HG02884 (cell line): ENCODE data around the gene ASAP2.

Experiments
- ATAC-seq: cut with Tn5 transposase; IDR thresholded peaks from one replicate; pipeline ENCODE4 v1.9.1; 2021; ENCODE audit warnings: mild to moderate bottlenecking, moderate library complexity; ENCODE audit not compliant: unreplicated experiment

Gene ASAP2

DNA sequence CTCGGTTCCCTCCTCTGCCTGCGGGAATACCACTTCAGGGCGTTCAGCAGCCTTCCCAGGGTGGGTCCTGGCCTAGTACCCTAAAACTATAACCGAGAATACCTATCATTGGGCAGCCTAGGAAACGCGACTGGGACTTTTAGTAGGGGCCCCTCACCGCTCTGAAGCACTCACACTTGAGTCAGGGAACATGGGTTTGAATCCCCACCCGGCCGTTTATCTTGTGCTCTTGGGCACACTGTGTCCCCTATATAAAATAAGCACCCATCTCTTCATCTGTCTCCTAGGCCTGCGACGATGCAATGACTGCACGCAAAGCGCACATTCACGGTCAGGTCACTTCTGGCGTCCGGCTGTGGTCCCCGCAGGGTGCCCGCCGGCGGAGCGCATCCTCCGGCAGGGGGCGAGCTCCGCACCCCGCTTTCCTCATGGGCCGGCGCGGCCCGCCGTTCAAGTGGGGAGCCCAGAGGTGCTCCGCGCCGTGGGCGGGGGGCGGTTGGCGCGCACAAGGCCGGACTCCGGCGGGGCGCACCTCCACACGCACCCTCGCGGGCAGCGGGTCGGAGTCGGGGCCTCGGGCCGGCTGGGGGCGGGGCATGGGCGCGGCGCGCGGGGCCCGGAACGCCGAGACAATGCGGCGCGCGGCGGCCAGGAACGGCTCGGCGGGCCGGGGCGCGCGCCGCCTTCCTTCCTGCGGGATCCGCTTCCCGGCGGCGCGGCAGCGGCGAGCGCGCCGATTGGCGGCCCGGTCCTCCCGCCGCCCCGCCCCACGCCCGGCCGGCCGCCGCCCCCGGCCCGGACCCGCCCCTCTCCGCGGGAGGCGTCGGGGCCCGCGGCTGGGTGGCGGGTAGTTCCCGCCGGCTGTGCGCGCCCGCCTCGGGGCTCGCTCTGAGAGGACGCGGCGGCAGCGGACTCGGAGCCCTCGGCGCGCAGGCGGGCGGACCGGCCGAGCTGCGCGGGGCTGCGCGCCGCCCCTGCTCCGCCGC lies at the start of gene ASAP2:
Gene ASAP2, plus strand, starts transcription at position 850 of the 986 bp plus-strand sequence. CDS start 293 bp downstream, outside the sequence.
- ATAC-seq, result no peak

DNA sequence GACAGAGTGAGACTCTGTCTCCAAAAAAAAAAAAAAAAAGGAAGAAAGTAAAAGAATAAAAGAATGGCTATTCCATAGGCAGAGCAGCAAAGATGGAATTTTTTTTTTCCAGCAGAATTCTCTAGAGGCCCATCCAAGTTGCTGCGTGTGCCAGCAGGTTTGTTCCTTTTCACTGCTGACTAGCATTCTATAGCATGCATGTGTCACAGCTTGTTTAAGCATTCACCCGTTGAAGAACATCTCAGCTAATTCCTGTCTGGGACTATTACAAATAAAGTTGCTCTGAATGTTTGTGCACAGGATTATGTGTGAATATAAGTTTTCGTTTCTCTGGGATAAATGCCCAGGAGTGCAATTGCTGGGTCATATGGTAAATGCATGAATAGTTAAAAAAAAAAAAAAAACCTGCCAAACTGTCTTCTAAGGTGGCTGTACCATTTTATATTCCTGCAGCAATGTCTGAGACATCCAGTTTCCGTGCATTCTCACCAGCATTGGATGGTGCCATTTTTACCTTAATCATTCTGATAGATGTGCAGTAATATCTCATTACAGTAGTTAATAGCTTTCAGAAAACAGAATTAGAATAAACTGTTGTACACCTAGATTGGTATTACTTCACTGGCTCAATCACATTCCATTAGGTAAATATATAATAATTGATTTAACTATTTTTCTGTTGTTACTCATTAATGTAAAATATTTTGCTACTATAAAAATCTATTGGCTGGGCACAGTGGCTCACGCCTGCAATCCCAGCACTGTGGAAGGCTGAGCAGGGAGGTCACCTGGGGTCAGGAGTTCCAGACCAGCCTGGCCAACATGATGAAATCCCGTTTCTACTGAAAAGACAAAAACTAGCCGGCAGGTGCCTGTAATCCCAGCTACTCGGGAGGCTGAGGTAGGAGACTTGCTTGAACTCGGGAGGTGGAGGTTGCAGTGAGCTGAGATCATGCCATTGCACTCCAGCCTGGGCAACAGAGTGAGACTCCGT lies 47.5 kb upstream of the ASAP2 start:
- ATAC-seq, result no peak

DNA sequence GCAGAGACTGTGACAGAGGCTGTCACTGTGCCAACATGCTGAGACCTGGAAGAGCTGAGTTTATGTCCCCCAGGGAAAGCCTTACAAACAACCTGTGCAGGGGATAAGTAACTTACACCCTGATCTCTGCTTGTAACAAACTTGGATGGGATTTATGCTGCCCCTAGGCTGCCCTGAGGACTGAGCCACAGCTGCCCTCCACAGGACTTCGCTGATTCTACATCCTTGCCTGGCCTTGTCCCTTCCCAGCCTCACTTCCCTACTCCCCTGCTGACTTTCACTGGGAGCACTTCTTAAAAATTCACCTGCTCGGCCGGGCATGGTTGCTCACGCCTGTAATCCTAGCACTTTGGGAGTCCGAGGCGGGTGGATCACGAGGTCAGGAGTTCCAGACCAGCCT lies 45.9 kb upstream of the ASAP2 start:
- no peak for ATAC-seq

DNA sequence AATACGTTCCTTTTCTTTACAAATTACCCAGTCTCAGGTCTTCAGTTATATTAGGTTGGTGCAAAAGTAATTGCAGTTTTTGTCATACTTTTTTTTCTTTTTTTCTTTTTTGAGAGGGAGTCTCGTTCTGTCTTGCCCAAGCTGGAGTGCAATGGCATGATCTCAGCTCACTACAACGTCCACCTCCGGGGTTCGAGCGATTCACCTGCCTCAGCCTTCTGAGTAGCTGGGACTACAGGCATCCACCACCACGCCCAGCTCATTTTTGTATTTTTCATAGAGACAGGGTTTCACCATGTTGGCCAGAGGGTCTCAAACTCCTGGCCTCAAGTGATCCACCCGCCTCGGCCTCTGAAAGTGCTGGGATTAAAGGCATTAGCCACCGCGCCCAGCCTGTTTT lies 43.8 kb upstream of the ASAP2 start:
- ATAC-seq, result no peak

GRCh38 chr2:9163306-9164111 lies 43.1 kb upstream of the ASAP2 start:
- ATAC-seq, result no peak

DNA sequence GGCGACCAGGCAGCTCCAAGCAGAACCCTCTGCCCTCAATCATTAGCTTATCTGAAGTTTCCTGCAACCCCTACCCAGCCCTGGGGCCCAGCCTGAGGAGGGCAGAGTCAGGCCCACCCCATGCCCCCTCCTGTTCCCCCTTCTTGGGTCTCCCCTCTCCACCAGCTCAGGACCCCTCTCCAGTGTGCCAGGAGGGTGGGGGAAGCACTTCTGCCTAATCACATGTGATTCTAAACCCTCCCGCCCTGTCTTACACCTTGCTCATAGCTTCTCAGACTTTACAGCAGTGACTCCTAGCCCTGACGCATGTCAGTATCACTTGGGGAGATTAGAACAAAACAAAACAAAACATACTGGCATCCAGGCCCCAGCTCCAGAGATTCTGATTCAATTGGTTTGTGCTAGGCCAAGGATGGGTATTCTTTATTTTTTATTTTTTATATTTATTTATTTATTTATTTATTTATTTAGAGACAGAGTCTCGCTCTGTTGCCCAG lies 42.5 kb upstream of the ASAP2 start:
- ATAC-seq, result no peak

GRCh38 chr2:9165625-9166024 lies 41.0 kb upstream of the ASAP2 start:
- ATAC-seq, result no peak

GRCh38 chr2:9166579-9167377 lies 39.8 kb upstream of the ASAP2 start:
- no peak for ATAC-seq

DNA sequence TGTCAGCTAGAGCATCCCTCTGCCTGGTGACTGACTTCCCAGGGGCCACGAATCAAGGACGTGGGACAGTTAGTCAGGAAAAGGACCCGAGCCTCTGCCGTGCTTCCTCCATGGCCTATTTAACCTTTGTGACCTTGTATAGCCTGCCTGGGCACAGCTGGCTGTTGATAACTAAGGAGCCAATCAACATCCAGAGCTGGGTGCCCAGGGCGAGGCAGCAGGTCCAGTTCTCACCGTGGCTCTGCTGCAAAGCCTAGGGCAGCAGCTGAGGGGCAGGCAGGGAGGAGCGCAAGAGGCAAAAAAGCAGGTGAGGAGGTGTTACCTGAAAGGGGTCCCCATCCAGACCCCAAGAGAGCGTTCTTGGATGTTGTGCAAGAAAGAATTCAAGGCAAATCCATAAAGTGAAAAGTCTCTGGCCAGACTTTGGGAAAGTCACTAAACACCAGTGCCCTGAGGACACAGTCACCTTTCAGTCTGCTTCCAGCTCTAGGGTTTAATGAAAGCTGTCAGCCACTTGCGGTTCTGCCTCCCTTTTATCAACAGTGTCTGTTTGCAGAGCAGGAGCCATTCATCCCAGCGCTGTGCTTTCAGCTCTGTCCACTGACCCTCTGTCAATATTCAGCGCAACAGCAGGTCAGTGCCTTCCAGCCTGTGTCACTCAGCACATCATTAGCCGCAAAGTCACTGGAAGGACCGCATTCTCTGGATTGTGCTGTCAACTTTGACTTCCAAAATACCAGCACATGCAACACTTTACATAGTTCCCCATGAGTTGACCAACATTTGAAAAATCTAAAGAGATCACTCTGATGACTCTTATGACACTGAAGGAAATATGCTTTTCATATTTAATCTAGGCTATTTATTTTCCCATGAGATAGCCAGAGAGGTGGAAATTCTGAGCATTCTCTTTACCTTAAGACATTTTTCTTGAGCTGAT lies 38.6 kb upstream of the ASAP2 start:
- no peak for ATAC-seq

DNA sequence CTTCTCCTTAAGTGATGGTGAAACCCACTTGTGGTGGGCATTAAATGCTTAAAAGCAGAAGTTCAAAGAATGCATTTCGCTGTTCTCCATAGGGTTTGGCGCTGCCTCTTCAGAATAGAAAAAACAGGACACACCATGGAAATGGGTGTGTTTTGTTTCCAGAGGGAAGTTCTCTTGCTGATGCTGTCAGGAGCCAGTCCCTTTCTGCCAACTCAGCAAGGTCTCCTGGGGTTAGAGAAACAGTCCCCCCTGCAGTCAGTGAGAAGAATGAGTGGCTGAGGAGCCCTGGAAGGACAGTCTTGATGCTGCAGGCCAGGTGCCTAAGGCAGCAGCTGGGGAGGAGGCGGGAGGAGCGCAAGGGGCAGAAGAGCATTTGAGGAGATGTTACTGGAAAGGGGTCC lies 37.8 kb upstream of the ASAP2 start:
- no peak for ATAC-seq

- ATAC-seq, result no peak
These were observed 37.1 kb upstream of the ASAP2 start for GRCh38 chr2:9169349-9170107.

GRCh38 chr2:9170458-9171130 lies 36.0 kb upstream of the ASAP2 start:
- ATAC-seq, result no peak

- no peak for ATAC-seq
These were observed 31.7 kb upstream of the ASAP2 start for GRCh38 chr2:9174771-9175437.

- peak; percentile 48 for ATAC-seq
These were observed 28.3 kb upstream of the ASAP2 start for GRCh38 chr2:9178110-9178903.

DNA sequence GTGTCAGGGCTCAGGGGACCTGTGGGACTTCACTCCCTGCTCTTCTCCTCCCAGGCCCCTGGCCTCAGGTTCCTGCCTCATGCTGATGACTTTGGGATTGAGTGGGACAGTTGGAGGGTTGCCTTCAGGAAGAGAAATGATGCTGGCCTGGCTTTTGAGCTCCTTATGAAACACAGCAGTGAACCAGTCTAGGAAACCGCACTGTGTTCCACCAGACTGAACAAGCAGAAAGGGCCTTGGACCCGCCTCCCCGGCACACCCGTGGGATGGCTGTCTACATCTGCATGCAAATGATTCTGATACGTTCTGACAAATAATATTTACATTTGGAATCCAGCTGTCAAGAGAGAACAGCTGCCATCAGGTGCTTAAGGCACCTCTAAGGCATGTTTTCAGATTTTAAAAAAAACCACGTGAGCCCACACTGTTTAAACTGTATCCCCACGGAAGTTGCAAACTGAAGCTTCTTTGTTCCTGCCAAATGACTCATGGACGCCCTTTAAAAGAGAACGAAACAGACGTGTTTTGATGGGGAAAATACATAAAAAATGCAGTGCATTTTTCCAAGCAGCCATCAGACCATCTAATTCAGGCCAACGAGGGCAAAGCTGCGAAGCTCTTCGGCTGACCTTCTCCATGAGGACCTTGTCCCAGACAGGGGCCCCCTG lies 27.6 kb upstream of the ASAP2 start:
- no peak for ATAC-seq
